Calu3 (cell line): Measurements from ENCODE around the gene MBOAT7. TPM values are rescaled to one million over a fixed set of nuclear protein-coding genes. Genes with fewer than 3 reads are reported as not detected.

ENCODE experiments used
- BruUV-seq: library from RNA; stranded (reverse); fragments of 400-500 nt; replicated peaks from 2 replicates; lab custom pipeline; 2021; lab: Mats Ljungman, UMichigan
- CTCF ChIA-PET: fragments of 300-600 bp; sonication (Branson Sonifier 250); formaldehyde crosslinking; loops from one replicate; lab custom pipeline; 2022; ENCODE audit warnings: antibody characterized with exemption; lab: Charles Lee
- DNase-seq: peaks from one replicate; pipeline ENCODE4 v3.0.0; 2022
- H3K27ac Mint-ChIP-seq: one replicate; pipeline ENCODE4 v1.8.0; 2022; ENCODE audit warnings: mixed read lengths; ENCODE audit not compliant: unreplicated experiment
- H3K27me3 Mint-ChIP-seq: one replicate; pipeline ENCODE4 v1.8.0; 2022; ENCODE audit warnings: mixed read lengths; ENCODE audit not compliant: unreplicated experiment
- H3K36me3 Mint-ChIP-seq: one replicate; pipeline ENCODE4 v1.8.0; 2022; ENCODE audit warnings: mild to moderate bottlenecking, moderate library complexity, mixed read lengths; ENCODE audit not compliant: insufficient read depth, unreplicated experiment
- H3K4me1 Mint-ChIP-seq: one replicate; pipeline ENCODE4 v1.8.0; 2022; ENCODE audit warnings: mild to moderate bottlenecking, low read depth, mixed read lengths; ENCODE audit not compliant: unreplicated experiment
- H3K4me3 Mint-ChIP-seq: one replicate; pipeline ENCODE4 v1.8.0; 2022; ENCODE audit warnings: mild to moderate bottlenecking, low read depth, moderate library complexity, mixed read lengths; ENCODE audit not compliant: unreplicated experiment
- H3K9me3 Mint-ChIP-seq: one replicate; pipeline ENCODE4 v1.8.0; 2022; ENCODE audit warnings: low read depth, mixed read lengths; ENCODE audit not compliant: unreplicated experiment
- CTCF ChIP-seq: fragments of 200-600 bp; IDR thresholded peaks from one replicate; pipeline ENCODE4 v1.8.0; 2022; ENCODE audit warnings: antibody characterized with exemption; ENCODE audit not compliant: unreplicated experiment
- intact Hi-C: fragments of 100-400 bp; cut with micrococcal nuclease; formaldehyde crosslinking; loops from one replicate; pipeline ENCODE4 v1.10.0; 2022; ENCODE audit not compliant: unreplicated experiment
- total RNA-seq: library from RNA; stranded (reverse); gene quantifications from 2 replicates; pipeline ENCODE4 v1.2.3, GENCODE V29; 2022

MBOAT7 gene
- total RNA-seq, 1 experiment from 2014 or later = 287 TPM

DNA sequence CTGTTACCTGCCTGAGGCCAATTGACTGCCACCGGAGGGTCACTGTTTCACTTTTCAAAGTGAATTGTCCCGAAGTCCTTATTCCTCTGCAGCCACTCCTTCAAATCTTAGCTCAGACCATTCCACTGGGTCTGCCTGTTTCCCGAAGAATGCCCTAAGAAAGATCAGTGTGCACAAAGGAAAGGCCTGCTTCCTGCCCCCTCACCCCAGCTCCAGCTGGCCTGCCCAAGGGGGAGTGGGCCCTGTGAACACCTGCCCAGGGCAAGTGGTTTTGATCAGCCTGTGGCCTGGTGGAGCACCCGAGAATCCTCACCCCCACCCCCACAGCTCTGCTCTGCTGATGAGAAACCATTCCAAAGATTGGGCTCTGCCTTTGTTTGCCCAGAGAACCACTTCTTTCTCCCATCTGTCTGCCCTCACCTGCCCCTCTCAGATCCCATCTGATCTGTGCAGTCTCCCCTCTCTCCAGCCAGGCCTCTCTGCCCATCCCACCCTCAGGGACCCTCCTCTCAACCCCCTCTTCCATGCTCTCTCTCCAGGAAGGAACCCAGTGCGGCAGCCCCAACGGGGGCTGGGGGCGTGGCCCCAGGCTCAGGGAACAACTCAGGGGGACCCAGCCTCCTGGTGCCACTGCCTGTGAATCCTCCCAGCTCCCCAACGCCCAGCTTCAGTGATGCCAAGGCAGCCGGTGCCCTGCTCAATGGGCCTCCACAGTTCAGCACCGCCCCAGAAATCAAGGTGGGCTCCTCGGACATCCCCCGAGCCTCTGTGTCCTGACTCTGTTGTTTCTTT lies 40.2 kb downstream of the MBOAT7 start:
- CTCF ChIA-PET = interaction anchor here (0.5 kb wide), 1 partner anchor 148 kb away, joined by 3 read pairs; no protein-coding TSS in a partner anchor
- intact Hi-C loops = no loop called here
- DNase-seq = no peak
- no peak for TF ChIP-seq CTCF
- BruUV-seq = no TSS peak
- peak overlapping the region; percentile 2 for H3K4me3 Mint-ChIP-seq
- peak overlapping the region; percentile 14 for H3K27ac Mint-ChIP-seq
- H3K36me3 Mint-ChIP-seq = peaks cover 89% of the 10 kb centered on the region
- no peaks in the 10 kb centered on the region for H3K9me3 Mint-ChIP-seq
- no peaks in the 10 kb centered on the region for H3K27me3 Mint-ChIP-seq
- peaks cover 7% of the 10 kb centered on the region for H3K4me1 Mint-ChIP-seq

GRCh38 chr19:54148158-54148557 lies 41.2 kb downstream of the MBOAT7 start:
- H3K36me3 Mint-ChIP-seq = peaks cover 89% of the 10 kb centered on the region
- intact Hi-C loops = no loop called here
- CTCF ChIA-PET = no interaction called here

DNA sequence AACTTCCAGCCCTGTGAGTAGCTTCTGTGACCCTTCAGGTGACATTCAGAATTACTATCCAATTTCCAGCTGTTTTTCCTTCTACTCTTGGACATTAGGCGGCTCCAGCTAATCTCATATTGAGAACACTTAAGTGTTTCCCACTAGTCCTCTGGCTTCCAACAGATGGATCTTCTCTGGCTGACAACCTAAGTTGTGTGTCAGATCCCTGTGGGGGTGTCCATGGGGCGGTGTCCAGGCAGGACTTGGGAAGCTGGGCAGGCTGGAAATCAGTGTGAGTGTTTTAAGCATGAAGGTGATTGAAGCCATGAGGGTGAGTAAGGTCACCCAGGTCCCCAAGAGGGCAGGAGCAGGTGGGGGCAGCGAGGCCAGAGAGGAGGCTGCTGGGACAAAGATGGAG lies 41.7 kb downstream of the MBOAT7 start:
- no peak overlapping the region for H3K4me3 Mint-ChIP-seq
- no TSS peak for BruUV-seq
- TF ChIP-seq CTCF = no peak
- H3K27me3 Mint-ChIP-seq = no peaks in the 10 kb centered on the region
- H3K9me3 Mint-ChIP-seq = no peaks in the 10 kb centered on the region
- peaks cover 89% of the 10 kb centered on the region for H3K36me3 Mint-ChIP-seq
- peaks cover 10% of the 10 kb centered on the region for H3K4me1 Mint-ChIP-seq
- DNase-seq = no peak
- H3K27ac Mint-ChIP-seq = no peak overlapping the region
- CTCF ChIA-PET = no interaction called here
- intact Hi-C loops = no loop called here

More at GRCh38 chr19:54148158-54148557, 41.2 kb downstream of the MBOAT7 start:
- TF ChIP-seq CTCF = no peak
- no peaks in the 10 kb centered on the region for H3K9me3 Mint-ChIP-seq
- no peak overlapping the region for H3K4me3 Mint-ChIP-seq
- BruUV-seq = no TSS peak
- H3K27me3 Mint-ChIP-seq = no peaks in the 10 kb centered on the region
- H3K27ac Mint-ChIP-seq = no peak overlapping the region
- DNase-seq = no peak
- H3K4me1 Mint-ChIP-seq = peaks cover 10% of the 10 kb centered on the region

DNA sequence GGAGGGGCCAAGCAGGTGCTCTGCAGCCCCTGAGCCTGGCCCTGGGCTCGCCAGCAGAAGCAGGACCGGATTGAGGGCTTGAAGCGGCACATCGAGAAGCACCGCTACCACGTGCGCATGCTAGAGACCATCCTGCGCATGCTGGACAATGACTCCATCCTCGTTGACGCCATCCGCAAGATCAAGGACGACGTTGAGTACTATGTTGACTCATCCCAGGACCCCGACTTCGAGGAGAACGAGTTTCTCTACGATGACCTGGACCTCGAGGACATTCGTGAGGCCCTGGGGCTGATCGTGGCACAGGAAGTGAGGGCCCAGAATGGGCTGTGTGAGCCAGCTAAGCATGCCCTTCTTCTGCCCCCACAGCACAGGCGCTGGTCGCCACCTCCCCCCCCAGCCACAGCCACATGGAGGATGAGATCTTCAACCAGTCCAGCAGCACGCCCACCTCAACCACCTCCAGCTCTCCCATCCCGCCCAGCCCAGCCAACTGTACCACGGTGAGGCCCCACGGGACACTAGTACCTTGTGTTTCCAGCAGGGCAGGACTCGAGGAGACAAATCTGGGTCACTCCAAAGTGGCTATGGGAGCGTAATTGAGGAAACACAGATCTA lies 43.7 kb downstream of the MBOAT7 start:
- no peak for DNase-seq
- Mint-ChIP-seq H3K27ac (no peak overlapping the region), H3K4me1 (peaks cover 23% of the 10 kb centered on the region), H3K36me3 (peaks cover 82% of the 10 kb centered on the region), H3K9me3 (no peaks in the 10 kb centered on the region), H3K27me3 (no peaks in the 10 kb centered on the region), H3K4me3 (no peak overlapping the region)
- TF ChIP-seq CTCF = no peak
- no TSS peak for BruUV-seq
- CTCF ChIA-PET = no interaction called here
- intact Hi-C loops = no loop called here
